GM10248 (cell line): ENCODE data around the gene CRB2.

Source experiments
- CTCF ChIA-PET: fragments of 300-600 bp; sonication (Branson Sonifier 250); formaldehyde crosslinking; extraction: SDS; loops from one replicate; lab custom pipeline; 2021; ENCODE audit warnings: antibody characterized with exemption; lab: Yijun Ruan, JAX
- POLR2A ChIA-PET: fragments of 350-650 bp; sonication (Branson Sonifier 250); formaldehyde crosslinking; extraction: SDS; loops from one replicate; lab custom pipeline; 2020; ENCODE audit warnings: antibody characterized with exemption; lab: Yijun Ruan, JAX
- DNase-seq: peaks from one replicate; pipeline ENCODE4 v3.0.0; 2012; ENCODE audit errors: extremely low spot score
- CTCF ChIP-seq: IDR thresholded peaks from 2 replicates; pipeline ENCODE4 v1.5.1; 2012; ENCODE audit warnings: mild to moderate bottlenecking, low read depth; ENCODE audit errors: extremely low read depth, missing control alignments, control extremely low read depth

Gene CRB2

GRCh38 chr9:123344192-123344949 lies 11.6 kb upstream of the CRB2 start:
- CTCF ChIA-PET = interaction anchor here (0.8 to 3.8 kb wide), 7 partner anchors 10 to 264 kb away, joined by 3 to 28 read pairs (median 4); no protein-coding TSS in a partner anchor

GRCh38 chr9:123345567-123345955 lies 10.4 kb upstream of the CRB2 start:
- no peak for DNase-seq
- ChIA-PET POLR2A (interaction anchor here (0.7 kb wide), 1 partner anchor 605 kb away, joined by 7 read pairs; no protein-coding TSS in a partner anchor), CTCF (interaction anchor here (0.9 to 3.8 kb wide), 3 partner anchors 8 to 881 kb away, joined by 3 to 28 read pairs (median 4); no protein-coding TSS in a partner anchor)

More at GRCh38 chr9:123344192-123344949, 11.6 kb upstream of the CRB2 start:
- POLR2A ChIA-PET = no interaction called here
- no peak for TF ChIP-seq CTCF
- DNase-seq = no peak

GRCh38 chr9:123346026-123346425 lies 10.0 kb upstream of the CRB2 start:
- ChIA-PET CTCF (interaction anchor here (0.9 to 3.8 kb wide), 2 partner anchors 8 to 11 kb away, joined by 3 to 28 read pairs; no protein-coding TSS in a partner anchor), POLR2A (no interaction called here)
- no peak for TF ChIP-seq CTCF
- no peak for DNase-seq

More at GRCh38 chr9:123345567-123345955, 10.4 kb upstream of the CRB2 start:
- TF ChIP-seq CTCF = no peak

GRCh38 chr9:123346826-123347225 lies 9.2 kb upstream of the CRB2 start:
- CTCF ChIA-PET = no interaction called here

GRCh38 chr9:123347289-123348060 lies 8.5 kb upstream of the CRB2 start:
- CTCF ChIA-PET = interaction anchor here (1.3 to 4.0 kb wide), 5 partner anchors 7 to 848 kb away, joined by 3 to 65 read pairs (median 34); no protein-coding TSS in a partner anchor
- no peak for TF ChIP-seq CTCF
- POLR2A ChIA-PET = no interaction called here
- DNase-seq = no peak

More at GRCh38 chr9:123346826-123347225, 9.2 kb upstream of the CRB2 start:
- TF ChIP-seq CTCF = no peak
- POLR2A ChIA-PET = no interaction called here
- DNase-seq = no peak

GRCh38 chr9:123348317-123348992 lies 7.5 kb upstream of the CRB2 start:
- TF ChIP-seq CTCF = no peak
- no peak for DNase-seq
- ChIA-PET CTCF (interaction anchor here (0.7 to 4.0 kb wide), 26 partner anchors 8 to 1057 kb away, joined by 3 to 65 read pairs (median 7); partner anchors contain the start of gene ZBTB6), POLR2A (no interaction called here)
